Hematopoietic multipotent progenitor cell treated with erythropoietin and hydrocortisone succinate and interleukin-3 and kit ligand, for 8 days (in vitro differentiated cells): Measurements from ENCODE around the gene KMT2B.
"Not testable (repeated sequence)": the region's sequence is repeated elsewhere in the genome, so short reads cannot be mapped to it uniquely, and the experiment has no call there.

Experiments
- DNase-seq: peaks from one replicate; pipeline ENCODE4 v3.0.0-alpha.2; 2015

Gene KMT2B

GRCh38 chr19:35710784-35711723, 6.7 kb upstream of the KMT2B start:
- peak; percentile 16 for DNase-seq

DNA sequence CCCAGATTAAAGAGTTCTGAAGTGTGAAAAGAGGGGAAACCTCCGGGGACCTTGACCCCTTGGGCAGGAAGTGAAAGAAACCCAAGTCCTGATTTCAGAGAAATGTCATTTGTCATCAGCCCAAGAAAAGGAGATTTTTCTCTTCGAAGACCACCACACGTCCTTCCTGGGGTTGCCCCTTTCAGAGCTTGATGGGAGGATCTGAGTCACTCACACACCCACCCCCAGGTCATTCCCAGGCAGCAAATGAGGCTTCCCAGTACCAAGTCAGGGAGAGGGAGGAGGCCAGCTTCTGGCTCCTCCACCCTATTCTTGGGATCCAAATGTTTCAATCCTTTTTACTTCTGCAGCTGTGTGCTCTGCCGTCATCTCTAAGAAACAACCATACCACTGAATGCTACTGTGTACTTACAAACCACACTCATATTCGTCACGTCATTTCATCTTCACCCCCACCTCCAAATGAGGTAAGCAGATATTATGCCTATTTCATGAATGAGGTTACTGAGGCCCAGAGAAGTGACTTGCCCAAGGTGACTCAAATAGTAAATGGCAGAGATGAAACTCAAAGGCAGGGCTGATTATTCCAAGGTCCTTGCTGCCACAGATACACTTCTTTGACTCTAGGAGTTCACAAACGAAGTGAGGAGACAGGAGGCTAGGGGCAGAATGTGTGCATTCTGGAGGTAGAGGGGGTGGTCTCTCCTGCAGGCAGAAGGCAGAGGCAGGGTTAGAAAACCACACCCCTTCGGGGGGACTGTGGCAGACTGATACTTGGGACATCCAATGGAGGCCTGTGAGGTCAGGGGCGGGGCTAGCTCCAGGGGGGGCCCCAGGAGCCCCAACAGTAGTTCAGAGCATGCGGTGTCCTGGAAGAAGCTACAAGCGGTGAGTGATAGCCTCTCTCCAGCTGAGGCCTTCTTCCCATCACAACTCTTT, 5.0 kb upstream of the KMT2B start:
- DNase-seq: peak; percentile 52

DNA sequence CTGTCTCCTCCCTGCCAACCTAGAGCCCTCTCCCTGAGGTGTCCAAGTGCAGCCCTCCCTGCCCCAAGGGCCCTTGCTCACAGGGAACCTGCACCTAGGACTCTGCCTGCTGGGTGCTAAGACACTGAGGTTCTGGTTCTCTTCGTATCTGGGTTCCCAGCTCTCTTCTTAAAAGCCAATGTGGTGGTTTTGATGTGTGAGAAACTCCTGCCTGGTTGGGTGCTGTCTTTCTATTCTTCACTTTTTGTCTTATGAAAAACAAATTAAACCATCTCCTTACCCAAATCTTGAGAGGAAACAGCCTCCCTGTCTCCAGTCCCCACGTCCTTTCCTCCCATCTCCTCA, 4.3 kb upstream of the KMT2B start:
- DNase-seq: no peak

- DNase-seq: peak; percentile 60
These were observed 3.8 kb upstream of the KMT2B start for GRCh38 chr19:35713904-35714495.

GRCh38 chr19:35714601-35715354, 3.0 kb upstream of the KMT2B start:
- DNase-seq: peak; percentile 28

DNA sequence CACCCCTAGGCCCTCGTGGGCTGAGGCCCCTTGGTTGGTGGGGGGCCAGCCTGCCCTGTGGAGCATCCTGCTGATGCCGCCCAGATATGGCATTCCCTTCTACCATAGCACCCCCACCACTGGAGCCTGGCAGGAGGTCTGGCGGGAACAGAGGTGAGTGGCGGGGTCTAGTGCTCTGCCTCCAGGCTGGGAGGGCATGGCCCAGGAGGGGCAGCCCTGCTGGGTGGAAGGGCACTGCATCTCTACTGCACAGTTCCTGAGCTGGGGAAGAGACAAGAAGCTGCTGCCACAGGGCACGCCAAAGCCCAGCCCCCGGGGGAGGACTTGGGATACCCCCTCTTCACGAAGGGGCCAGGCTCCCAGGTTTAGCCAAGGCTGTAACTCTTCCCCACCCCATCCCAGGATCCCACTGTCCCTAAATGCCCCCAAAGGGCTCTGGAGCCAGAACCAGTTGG, 2.4 kb upstream of the KMT2B start:
- DNase-seq: no peak

DNA sequence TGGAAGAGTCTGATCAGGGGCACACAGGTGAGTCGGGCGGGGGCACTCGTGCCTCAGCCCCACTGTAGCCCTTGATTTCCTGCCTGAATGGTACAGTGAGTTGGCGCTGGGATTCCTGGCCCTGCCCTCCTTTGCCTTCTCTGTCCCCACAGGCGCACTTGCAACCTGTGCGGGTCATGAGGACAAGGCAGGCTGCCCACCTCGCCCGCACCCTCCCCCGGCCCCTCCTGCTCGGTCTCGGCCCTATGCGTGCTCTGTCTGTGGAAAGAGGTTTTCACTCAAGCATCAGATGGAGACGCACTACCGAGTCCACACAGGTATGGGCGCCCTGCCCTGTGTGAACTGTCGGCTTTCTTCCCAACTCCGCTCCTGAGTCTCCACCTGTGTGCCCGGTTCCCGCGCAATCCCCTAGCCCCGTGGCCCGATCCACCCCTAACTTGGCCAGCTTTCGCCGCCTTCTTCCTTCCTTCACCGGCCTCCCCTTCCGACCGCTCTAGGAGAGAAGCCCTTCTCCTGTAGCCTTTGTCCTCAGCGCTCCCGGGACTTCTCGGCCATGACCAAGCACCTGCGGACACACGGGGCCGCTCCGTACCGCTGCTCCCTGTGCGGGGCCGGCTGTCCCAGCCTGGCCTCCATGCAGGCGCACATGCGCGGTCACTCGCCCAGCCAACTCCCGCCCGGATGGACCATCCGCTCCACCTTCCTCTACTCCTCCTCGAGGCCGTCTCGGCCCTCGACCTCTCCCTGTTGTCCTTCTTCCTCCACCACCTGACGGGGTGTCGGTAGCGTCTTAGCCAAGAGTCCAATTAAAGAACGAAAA, 1.6 kb upstream of the KMT2B start:
- DNase-seq: no peak

DNA sequence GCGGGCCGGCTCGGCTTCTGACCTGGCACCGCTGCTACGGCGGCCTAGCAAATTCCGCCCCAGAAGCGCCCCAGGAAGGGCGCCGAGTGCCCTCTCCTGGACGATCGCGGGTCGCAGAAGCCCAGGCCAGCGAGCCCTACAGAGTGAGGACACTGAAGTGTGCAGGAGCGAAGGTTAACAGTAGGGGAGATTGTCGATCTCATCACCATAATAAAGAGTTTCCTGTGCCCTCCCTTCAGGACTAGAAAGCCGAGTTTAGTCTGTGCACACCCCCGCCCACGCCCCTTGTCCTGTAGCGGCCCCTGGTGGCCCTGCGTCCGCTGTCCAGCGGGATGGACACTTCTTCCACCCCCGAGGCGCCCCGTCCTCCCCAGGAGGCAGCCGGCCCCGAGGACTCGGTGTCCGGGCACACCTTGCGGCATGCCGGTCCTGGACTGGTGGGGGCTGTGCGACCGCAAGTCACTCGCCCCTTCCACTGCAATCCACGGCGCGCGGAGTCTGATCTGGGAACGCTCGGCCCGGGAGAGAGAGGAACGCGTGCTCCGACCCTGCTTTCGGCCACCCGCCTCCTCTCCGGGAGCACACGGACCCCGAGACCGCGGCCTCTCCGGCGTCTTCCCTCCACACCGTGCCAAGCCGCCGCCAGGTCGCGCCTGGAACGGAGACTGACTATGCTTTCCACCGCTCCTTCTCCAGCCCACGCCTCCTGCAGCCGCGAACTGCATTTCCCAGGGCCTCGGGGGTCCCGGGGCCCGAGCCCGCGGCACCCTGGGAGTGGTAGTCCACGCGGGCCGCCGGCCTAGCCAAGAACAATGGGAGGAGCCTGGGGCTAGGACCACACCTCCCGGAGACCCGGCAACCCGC, 770 bp upstream of the KMT2B start:
- peak; percentile 96 for DNase-seq

DNA sequence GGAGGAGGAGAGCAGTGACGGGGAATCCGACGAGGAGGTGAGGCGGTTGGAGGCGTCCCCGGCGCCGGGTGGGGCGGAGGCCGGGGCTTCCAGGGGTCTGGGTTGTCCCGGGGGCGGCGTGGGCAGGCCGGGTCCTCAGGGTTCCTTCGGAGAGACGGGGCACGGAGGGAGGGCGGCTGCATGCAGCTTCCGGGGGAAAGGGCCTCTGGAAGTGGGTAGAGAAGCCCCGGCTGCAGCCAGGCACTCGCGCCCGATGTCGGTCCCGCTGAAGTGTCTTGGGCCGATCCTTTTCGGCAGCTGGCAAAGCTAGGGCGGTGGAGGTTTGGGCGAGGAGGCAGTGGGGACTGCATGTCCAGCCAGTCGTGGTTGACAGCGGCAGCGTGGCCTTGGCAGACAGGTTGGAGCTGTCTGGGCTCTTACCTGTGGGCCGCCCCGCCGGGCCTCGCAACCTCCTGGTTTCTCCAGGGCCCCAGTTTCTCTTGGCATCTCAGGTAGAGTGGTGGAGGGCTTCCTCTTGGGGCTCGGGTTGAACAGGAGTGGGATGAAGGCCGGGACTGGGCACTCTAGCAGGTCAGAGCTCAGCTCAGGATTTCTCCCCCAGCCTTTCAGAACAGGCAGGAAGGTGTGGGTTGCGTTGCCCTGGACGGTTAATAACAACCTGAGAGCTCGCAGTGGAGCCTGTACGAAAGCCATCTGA, 690 bp downstream of the KMT2B start:
- DNase-seq: peak; percentile 17

DNA sequence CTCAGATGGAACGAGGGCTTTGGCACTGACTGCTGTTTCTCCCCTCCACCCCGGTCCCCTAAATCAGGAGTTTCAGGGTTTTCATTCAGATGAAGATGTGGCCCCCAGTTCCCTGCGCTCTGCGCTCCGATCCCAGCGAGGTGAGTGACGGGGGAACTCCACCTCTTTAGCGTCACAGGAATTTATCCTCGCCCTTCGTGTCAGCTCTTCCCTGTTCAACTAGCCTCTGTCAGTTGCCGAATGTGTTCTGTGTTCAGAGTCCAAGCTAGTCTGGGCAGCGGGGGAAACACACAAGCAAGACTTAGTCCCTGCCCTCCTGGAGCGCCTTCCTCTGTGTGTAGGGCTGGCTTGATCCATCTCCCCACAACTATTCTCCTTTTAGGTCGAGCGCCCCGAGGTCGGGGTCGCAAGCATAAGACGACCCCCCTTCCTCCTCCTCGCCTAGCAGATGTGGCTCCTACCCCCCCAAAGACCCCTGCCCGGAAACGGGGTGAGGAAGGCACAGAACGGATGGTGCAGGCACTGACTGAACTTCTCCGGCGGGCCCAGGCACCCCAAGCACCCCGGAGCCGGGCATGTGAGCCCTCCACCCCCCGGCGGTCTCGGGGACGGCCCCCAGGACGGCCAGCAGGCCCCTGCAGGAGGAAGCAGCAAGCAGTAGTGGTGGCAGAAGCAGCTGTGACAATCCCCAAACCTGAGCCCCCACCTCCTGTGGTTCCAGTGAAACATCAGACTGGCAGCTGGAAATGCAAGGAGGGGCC, 1.8 kb downstream of the KMT2B start:
- no peak for DNase-seq

DNA sequence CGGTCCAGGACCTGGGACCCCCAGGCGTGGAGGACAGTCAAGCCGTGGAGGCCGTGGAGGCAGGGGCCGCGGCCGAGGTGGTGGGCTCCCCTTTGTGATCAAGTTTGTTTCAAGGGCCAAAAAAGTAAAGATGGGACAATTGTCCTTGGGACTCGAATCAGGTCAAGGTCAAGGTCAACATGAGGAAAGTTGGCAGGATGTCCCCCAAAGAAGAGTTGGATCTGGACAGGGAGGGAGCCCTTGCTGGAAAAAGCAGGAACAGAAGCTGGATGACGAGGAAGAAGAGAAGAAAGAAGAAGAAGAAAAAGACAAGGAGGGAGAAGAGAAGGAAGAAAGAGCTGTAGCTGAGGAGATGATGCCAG, 2.3 kb downstream of the KMT2B start:
- no peak for DNase-seq

GRCh38 chr19:35720648-35721047, 2.8 kb downstream of the KMT2B start:
- DNase-seq: no peak

DNA sequence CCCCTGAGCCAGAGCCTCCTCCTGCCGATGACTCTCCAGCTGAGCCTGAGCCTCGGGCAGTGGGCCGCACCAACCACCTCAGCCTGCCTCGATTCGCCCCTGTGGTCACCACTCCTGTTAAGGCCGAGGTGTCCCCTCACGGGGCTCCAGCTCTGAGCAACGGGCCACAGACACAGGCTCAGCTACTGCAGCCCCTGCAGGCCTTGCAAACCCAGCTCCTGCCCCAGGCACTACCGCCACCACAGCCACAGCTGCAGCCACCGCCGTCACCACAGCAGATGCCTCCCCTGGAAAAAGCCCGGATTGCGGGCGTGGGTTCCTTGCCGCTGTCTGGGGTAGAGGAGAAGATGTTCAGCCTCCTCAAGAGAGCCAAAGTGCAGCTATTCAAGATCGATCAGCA, 3.6 kb downstream of the KMT2B start:
- no peak for DNase-seq

- DNase-seq: no peak
These were observed 4.7 kb downstream of the KMT2B start for GRCh38 chr19:35722461-35722860.

GRCh38 chr19:35722897-35723296, 5.1 kb downstream of the KMT2B start:
- DNase-seq: no peak

- DNase-seq: no peak
These were observed 5.9 kb downstream of the KMT2B start for GRCh38 chr19:35723671-35724070.

GRCh38 chr19:35724132-35724531, 6.3 kb downstream of the KMT2B start:
- not testable (repeated sequence) for DNase-seq

- DNase-seq: no peak
These were observed 6.8 kb downstream of the KMT2B start for GRCh38 chr19:35724560-35724959.

- DNase-seq: no peak
These were observed 7.5 kb downstream of the KMT2B start for GRCh38 chr19:35725216-35725861.
